Measurements from ENCODE around the gene DPCD.
"Not testable (repeated sequence)": the region's sequence is repeated elsewhere in the genome, so short reads cannot be mapped to it uniquely, and the experiment has no call there.

Gene DPCD

DNA sequence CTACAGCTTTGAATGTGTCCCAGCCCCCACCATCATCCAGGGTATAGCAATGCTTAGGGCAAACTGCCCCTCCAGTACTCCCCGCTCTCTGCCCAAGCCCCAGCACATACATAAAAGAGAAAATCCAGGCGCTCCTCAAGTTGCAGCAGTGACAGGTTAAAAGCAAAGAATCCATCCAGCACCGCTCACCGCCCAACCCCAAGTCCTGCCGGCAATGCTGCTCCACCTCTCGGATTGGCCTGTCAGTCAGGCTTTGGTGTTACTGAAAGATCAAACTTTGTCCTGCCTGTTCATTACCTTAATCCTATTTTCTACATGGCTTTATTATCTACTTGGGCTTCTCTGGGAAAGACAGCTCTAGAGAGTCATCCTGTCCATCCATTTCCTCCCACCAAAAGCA, 31.9 kb downstream of the DPCD start:
- no peak for DNase-seq (ENCODE audit: low spot score)

GRCh38 chr10:101623528-101623927, 35.4 kb downstream of the DPCD start:
- DNase-seq (ENCODE audit: low spot score), result no peak

DNA sequence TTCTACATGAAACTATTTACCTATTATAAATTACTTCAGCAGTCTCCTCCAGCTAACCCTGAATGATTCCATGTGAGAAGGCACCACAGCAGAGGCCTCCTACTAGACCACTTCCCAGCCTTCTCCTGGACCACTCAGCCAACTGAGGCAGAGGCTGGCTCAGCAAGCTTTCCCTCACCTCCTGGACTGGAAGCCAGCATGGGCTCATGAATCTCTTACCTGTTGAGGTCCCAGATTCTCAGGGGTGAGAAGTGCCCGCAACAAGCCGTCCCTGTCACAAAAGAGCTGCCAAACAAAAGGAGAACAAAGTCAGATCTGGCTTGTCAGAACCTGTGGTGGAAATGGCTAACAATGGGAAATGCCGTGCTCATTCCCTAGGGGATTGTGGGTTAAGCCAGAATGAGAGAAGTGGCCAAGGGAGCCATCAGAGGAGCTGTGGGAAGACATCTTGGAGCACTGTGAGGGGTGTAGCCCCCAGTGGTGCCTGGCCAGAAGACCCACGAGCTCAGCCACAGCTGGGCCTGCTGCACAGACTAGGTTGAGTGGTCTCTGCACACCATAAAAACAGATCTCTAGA, 36.5 kb downstream of the DPCD start:
- no peak for DNase-seq (ENCODE audit: low spot score)

GRCh38 chr10:101625821-101626412, 37.8 kb downstream of the DPCD start:
- DNase-seq (ENCODE audit: low spot score), result no peak

- no peak for DNase-seq (ENCODE audit: low spot score)
Observed at GRCh38 chr10:101629837-101630632, 41.9 kb downstream of the DPCD start.

DNA sequence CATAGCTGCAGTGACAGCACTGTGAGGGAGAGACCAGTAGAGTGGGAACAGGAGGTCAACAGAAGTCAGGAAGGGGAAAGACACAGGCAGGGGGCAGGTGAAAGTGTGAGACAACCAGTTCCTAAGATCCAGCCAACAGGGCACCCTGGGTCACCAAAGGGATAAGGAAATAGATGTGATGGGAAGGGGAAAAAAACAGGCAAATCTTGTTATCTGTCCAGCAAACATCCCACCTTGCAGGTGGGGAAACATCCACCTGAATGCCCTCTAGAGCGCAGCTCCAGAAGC, 42.5 kb downstream of the DPCD start:
- no peak for DNase-seq (ENCODE audit: low spot score)

GRCh38 chr10:101631821-101632475, 43.8 kb downstream of the DPCD start:
- no peak for DNase-seq (ENCODE audit: low spot score)

GRCh38 chr10:101633510-101633909, 45.4 kb downstream of the DPCD start:
- not testable (repeated sequence) for DNase-seq (ENCODE audit: low spot score)

DNA sequence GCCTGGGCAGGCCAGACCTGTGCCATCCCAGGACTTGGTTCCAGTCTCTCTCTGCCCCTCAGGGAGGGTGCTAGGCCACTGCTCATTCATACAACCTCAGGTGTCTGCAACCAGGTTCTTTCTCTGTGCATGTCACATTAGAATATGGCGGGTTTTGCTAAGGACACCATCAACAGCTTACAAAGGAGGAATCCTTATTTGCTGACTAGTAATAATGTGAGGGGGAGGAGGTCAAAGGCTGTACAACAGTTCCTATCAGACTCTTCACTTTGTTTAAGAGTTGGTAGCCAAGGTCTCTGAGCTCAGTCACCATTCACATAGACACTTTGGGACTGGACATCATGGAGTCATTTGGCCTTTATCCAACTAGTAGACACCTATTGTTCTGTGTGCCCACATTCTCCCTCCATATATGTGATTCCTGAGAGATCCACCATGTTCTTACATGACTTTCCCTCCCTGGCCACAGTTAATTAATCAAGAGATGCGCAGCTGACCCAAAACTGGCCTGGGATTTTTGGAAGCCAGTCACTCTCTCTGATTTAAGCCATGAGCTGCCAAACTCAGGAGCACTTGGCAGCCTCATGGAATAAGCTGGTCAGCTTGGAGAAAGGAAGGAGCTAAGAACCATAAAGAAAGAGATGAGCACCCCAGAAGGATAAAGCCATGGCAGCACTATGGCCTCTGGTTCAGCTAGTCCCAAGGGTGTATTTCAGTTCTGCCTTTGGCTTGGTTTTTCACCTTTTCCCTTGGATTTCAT, 51.2 kb downstream of the DPCD start:
- no peak for DNase-seq (ENCODE audit: low spot score)

DNA sequence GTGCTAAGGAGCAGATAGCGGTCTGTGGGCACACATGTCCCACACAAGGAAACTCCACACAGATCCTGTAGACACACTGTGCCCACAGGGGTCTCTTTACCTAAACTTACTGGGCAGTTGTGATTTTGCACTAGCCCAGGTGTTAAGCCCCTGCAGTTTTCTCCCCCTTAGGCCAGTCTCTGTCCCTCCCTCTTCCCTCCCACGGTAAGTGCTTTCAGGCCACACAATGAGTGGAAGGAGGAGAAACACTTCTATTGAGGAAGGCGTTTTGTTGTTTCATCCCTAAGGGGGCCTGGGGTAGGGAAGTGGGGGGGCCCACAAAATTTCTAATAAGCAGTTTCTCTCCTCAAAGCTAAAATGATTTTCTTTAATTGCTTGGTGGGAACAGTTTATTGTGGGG, 55.4 kb downstream of the DPCD start:
- no peak for DNase-seq (ENCODE audit: low spot score)

DNA sequence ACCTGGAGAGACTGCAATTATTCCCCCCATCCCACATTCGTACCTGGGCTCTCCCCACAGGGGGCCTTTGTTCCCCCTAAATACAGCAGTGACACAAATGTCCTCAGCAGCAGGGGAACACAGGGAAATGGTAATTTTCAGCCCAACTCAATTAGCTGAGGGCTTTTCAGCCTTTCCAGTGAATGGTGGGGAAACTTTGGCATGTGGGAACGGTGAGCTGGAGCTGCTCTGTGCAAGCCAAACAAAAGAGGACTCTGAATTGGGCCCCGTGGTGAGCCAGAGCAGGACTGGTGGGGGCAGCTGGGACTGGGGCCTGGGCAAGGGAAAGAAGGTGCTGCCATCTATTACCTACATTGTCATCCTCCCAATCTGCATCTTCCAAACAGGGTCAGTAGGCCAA, 55.9 kb downstream of the DPCD start:
- DNase-seq (ENCODE audit: low spot score), result peak; percentile 80

- DNase-seq (ENCODE audit: low spot score), result no peak
Observed at GRCh38 chr10:101645659-101646058, 57.5 kb downstream of the DPCD start.

DNA sequence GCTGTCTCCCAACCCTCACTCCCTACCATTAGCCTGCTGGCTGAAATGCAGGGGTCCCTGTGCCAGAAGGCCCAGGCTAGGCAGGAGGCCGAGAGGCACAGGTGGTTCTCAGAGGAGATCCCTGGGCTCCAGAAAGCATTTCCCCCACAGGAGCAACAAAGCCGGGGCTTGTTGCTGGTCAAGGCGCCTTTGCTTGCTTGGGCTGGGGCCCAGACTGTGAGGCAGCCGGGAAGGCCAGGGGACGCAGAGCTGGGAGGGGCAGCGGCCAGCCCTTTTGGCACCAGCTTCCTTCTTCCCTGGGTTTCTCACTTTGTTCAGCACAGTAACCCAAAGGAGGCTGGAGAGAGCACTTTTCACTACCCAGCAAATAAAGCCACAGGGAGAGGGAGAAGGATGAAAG, 58.2 kb downstream of the DPCD start:
- no peak for DNase-seq (ENCODE audit: low spot score)

GRCh38 chr10:101647255-101647654, 59.1 kb downstream of the DPCD start:
- DNase-seq (ENCODE audit: low spot score), result no peak

DNA sequence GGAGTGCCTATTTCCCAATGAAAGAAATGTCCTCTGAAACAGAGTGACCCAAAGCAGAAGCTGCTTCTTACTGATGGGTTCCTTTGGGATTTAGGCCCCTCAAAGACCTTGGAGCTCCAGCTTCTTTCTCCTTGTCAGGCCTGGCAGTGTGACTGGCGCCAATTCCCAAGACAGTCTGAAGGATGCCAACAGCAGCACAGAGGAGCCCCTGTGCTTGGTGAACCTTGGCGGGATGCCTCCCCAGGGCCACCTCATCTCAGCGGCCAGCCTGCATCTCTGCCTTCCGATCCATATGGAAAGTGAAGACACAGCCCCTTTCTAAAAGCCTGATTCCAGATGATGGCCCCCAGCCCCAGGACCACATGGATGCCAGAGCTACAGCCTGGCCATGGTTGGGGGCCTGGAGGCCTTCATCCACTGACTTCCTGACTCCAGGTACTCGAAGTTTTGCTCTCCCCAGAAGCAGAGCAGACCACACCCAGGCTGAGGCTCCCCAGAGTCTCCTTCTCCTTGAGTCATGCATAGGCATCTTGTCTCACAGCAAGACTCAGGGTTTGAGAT, 61.5 kb downstream of the DPCD start:
- no peak for DNase-seq (ENCODE audit: low spot score)

- no peak for DNase-seq (ENCODE audit: low spot score)
Observed at GRCh38 chr10:101650863-101651262, 62.7 kb downstream of the DPCD start.

DNA sequence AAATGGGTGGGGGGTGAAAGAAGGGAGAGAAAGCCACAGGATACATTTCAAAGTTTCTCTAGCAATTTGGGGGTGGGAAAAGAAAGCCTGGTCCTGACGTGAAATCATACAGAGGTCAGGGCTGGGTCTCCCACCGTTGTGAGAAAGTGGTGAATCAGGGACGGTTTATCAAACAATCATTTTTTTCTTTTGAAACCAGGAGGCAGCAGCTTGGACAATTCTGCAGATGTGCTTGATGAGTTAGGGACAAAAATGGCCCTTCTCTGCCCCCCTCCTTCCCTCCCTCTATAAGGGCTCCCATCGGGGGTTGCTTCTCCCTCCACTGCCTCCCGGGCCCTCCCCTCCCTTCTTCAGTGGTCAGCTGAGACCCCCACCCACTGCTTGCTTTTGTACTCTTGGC, 63.2 kb downstream of the DPCD start:
- DNase-seq (ENCODE audit: low spot score), result no peak

GRCh38 chr10:101653536-101653935, 65.4 kb downstream of the DPCD start:
- DNase-seq (ENCODE audit: low spot score), result no peak

DNA sequence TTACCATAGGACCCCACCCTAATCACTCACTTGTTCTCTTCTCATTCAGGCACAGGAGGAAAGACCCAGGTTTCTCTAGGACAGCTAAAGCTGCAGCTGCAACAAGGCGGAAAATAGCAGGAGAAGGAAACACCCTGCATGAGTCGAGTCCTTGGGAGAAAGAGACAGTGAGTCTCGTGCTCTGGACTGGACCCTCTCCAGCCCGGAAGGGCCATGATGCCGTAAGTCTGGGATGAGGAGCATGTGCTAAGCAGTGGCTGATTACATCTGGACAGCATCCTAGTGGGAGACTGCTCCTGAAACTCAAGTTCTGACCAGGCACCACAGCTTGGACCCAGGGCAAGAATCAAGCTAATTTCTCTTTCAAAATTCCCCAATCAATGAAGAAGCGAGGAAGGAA, 67.4 kb downstream of the DPCD start:
- DNase-seq (ENCODE audit: low spot score), result no peak

DNA sequence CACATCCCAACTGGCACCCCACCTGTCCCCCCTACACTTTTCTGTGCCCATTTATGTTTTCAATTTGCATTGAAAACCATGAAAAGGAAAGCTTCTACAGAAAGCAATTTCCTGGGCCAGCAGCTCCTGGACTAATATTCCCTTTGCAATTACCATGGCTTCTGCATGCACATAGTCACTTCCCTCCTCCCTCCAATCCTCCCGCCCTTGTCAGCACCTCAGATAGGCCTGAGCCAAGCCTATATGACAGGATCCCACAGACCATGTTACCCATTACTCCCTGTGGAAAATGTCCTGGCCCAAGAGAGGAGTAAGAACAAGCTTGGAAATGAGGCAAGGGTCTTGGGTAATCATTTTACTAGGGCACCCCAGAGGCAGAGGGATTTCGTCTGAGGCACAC, 68.8 kb downstream of the DPCD start:
- DNase-seq (ENCODE audit: low spot score), result no peak

DNA sequence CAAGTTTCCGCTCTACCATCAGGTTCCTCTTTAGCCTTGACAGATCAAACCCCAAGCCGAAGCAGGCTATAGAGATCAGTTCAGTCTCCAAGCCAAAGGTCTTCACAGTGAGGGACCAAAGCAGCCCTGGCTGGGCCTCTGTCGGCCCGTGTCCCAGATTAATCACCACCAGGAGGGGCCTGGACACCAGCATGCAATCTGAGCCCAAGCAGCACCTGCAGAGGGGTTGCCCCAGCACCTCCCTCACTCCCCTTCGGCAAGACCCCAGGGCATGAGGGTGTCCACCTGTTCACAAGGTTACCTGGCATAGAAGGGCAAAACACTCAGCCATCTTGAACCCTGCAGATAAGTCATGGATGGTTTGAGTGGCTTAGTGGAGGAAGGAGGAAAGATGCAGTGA, 70.9 kb downstream of the DPCD start:
- no peak for DNase-seq (ENCODE audit: low spot score)

All from iPS-NIHi11 (cell line).